ENCODE data around the gene TECR.
"Not testable (repeated sequence)": the region's sequence is repeated elsewhere in the genome, so short reads cannot be mapped to it uniquely, and the experiment has no call there.

DNA sequence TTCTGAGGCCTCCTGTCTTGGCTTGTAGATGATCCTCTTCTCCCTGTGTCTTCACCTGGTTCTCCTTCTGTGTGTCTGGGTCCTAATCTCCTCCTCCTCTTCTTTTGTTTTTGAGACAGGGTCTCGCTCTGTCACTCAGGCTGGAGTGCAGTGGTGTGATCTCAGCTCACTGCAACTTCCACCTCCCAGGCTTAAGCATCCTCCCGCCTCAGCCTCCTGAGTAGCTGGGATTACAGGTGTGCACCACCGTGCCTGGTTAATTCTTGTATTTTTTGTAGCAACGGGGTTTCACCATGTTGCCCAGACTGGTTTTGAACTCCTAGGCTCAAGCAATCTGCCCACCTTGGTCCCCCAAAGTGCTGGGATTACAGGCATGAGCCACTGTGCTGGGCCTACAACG lies 82.8 kb downstream of the TECR start:
- TF ChIP-seq, protein P1, sequence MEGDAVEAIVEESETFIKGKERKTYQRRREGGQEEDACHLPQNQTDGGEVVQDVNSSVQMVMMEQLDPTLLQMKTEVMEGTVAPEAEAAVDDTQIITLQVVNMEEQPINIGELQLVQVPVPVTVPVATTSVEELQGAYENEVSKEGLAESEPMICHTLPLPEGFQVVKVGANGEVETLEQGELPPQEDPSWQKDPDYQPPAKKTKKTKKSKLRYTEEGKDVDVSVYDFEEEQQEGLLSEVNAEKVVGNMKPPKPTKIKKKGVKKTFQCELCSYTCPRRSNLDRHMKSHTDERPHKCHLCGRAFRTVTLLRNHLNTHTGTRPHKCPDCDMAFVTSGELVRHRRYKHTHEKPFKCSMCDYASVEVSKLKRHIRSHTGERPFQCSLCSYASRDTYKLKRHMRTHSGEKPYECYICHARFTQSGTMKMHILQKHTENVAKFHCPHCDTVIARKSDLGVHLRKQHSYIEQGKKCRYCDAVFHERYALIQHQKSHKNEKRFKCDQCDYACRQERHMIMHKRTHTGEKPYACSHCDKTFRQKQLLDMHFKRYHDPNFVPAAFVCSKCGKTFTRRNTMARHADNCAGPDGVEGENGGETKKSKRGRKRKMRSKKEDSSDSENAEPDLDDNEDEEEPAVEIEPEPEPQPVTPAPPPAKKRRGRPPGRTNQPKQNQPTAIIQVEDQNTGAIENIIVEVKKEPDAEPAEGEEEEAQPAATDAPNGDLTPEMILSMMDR (IDR thresholded peaks at IDR 0.05): not testable (repeated sequence)
- TF ChIP-seq POLR2A (IDR thresholded peaks at IDR 0.05): not testable (repeated sequence)

Measured in suprapubic skin (tissue), 3 donors.